Stromal cell of bone marrow (primary cell): ENCODE results near the gene KHDC1.
"Not testable (repeated sequence)": the region's sequence is repeated elsewhere in the genome, so short reads cannot be mapped to it uniquely, and the experiment has no call there.

Experiments
- DNase-seq: peaks from one replicate; pipeline ENCODE4 v3.0.0-alpha.2; 2012; ENCODE audit warnings: low read depth

The KHDC1 gene

GRCh38 chr6:73250016-73250415, 13.0 kb downstream of the KHDC1 start:
- no peak for DNase-seq

GRCh38 chr6:73248192-73248903, 14.6 kb downstream of the KHDC1 start:
- no peak for DNase-seq

DNA sequence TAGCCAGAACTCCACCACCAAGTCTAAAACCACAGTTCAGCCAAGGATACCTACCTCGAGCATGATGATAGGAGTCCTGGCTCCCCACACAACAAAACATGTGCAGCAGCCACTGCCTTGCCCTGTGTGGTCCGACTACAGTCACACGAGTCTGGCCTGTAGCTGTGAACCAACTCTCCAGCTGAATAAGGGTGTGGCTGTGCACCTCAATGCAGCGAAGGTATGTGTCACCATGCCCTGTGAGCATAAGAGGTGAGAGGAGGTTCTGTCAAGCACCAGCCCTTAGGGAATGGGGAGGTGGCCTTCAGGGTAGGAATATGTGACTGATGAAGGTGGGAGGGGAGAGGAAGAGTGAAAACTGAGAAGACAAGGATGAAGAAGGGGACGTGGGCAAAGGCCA, 21.0 kb downstream of the KHDC1 start:
- no peak for DNase-seq

- no peak for DNase-seq
Observed at GRCh38 chr6:73240730-73241129, 22.3 kb downstream of the KHDC1 start.

GRCh38 chr6:73236144-73236750, 26.7 kb downstream of the KHDC1 start:
- DNase-seq = peak; percentile 93

DNA sequence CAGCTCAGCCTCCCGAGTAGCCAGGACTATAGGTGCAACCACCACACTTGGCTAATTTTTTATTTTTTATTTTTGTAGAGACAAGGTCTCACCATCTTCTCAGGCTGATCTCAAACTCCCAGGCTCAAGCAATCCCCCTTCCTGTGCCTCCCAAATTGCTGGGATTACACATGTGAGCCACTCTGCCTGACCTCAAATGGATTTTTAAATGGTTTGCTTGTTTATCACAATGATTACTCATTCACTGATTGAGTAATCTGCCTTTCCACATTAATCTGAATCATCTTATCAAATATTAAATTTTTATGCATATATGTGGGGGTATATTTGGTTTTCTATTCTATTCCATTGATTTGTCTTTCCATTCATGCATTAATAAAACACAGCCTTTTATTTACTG, 28.3 kb downstream of the KHDC1 start:
- peak; percentile 72 for DNase-seq

GRCh38 chr6:73233971-73234370, 29.0 kb downstream of the KHDC1 start:
- not testable (repeated sequence) for DNase-seq

DNA sequence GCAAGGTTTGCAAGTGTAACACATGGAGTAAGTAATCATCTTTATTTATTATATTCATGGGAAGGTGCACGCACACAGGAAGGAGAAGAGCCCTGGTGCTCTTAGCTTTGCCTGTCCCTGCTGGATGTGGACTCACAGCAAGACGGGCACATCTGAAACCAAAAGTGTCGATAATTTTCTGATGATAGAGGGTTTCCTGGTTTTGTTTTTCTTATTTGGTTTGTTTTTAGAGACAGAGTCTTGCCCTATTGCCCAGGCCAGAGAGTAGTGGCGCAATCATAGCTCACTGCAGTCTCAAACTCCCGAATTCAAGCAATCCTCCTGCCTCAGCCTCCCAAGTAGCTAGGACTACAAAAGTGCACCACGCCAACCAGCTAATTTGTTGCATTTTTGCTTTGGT, 29.9 kb downstream of the KHDC1 start:
- no peak for DNase-seq

- no peak for DNase-seq
Observed at GRCh38 chr6:73231986-73232391, 31.0 kb downstream of the KHDC1 start.

DNA sequence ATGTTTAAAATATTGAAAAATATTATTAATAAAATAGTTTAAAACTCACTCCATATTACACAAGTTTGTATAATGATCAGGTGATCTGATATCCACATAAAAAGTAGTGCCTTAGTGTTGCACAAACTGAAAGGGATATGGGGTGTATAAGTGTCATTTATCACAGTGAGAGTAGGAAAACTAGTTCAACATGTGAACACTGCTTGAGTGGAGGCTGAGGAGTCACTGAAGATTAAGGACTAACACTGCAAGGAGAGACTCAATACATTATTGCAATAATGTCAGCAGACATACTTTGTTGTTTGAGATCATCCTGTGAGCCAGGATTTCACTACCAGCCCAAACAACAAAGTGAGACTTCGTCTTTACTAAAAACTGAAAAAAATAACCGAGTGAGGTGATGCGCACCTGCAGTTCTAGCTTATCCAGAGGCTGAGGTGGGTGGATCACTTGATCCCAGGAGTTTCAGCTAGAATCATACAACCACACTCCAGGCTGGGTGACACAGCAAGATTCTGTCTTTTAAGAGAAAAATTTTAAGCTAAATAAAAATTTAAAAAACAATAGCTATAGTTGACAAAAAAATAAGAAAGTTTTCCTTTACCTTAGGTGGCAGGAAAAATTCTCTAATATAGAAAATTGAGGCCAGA, 35.3 kb downstream of the KHDC1 start:
- DNase-seq = no peak

DNA sequence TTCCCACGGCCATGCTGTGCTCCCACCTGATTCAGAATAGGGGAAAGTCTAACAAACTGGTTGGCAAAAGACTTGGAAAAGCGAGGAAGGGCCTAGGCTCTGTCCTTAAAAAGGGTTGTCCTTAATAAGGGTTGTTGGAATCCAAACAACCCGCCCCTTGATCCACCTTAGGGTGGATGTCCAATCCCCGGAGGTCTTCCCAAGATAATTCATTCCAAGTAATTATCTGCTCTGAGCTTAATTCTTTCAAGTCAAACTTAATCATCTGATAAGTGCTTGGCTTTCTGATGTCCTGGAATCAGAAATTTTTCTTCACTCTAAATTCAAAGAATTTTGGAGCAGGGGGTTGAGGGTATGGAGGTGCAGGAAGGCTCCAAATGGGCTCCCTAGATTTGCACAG, 37.6 kb downstream of the KHDC1 start, which contains the start of gene KHDC1L:
Gene KHDC1L (minus strand): TSS at position 101 of the 400 bp plus-strand sequence. CDS start 88 bp downstream, at position 13.
- DNase-seq = no peak

GRCh38 chr6:73216859-73217258, 46.1 kb downstream of the KHDC1 start:
- DNase-seq = no peak

DNA sequence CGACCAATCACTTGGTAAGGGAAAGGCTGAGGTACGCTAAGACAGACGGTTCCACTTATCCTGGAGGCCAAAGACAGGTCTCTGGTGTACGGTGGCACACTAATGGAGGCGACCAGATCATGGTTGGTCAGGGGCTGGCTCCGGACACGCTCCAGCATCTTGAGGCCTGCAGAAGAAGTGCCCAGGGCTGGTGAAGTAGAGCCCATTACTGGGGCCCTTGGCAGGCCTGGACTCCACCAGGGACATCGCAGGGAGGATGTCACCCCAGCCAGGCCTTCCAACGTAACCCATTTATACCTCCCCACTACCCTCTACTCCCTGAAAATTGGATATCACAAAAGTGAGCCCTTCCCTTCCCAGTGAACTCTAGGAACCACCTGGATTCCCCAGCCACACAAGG, 53.9 kb downstream of the KHDC1 start:
- DNase-seq = no peak

- no peak for DNase-seq
Observed at GRCh38 chr6:73207221-73207837, 55.7 kb downstream of the KHDC1 start.

DNA sequence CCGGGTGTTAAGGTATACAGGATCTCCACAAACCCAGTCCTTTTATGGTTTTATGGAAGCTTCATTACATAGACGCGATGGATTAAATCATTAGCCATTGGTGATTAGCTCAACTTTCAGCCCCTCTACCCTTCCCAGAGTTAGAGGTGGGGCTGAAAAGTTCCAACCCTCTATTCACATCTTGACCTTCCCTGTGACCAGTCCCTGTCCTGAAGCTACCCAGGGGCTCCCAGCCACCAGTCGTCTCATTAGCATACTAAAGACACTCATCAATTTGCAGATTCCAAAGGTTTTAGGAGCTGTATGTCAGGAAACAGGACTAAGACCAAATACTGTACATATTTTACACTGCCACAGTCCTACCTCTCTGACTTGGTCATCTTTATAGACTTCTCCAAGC, 58.7 kb downstream of the KHDC1 start:
- DNase-seq = no peak

- DNase-seq = no peak
Observed at GRCh38 chr6:73203098-73203497, 59.9 kb downstream of the KHDC1 start.

- no peak for DNase-seq
Observed at GRCh38 chr6:73200735-73201134, 62.3 kb downstream of the KHDC1 start.

- no peak for DNase-seq
Observed at GRCh38 chr6:73200247-73200646, 62.7 kb downstream of the KHDC1 start.

DNA sequence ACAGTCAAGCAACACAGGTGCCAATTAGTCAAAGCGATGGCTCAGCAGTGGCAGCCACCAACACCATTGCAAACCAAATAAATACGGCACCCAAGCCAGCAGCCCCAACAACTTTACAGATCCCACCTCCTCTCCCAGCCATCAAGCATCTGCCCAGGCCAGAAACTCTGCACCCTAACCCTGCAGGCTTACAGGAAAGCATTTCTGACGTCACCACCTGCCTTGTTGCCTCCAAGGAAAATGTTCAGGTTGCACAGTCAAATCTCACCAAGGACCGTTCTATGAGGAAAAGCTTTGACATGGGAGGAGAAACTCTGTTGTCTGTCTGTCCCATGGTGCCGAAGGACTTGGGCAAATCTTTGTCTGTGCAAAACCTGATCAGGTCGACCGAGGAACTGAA, 68.3 kb downstream of the KHDC1 start:
- no peak for DNase-seq

GRCh38 chr6:73193302-73193701, 69.7 kb downstream of the KHDC1 start:
- not testable (repeated sequence) for DNase-seq
